GM23338 (cell line): ENCODE measurements around the gene SLA2. TPM values are rescaled to one million over a fixed set of nuclear protein-coding genes. Genes with fewer than 3 reads are reported as not detected.

ENCODE experiments used
- ATAC-seq: fragments of 200-7000 bp; cut with Tn5 transposase; 3 replicates; pipeline ENCODE4 v1.9.1; 2020
- DNase-seq: peaks from one replicate; pipeline ENCODE4 v3.0.0-alpha.2; 2015; ENCODE audit warnings: low spot score
- H2AFZ ChIP-seq: fragments of 200-600 bp; sonication (generic); 2 replicates; pipeline ENCODE4 v1.8.0; 2016; ENCODE audit warnings: antibody characterized with exemption, mild to moderate bottlenecking, moderate library complexity
- H3F3A ChIP-seq: fragments of 200-600 bp; sonication (generic); replicated peaks from 2 replicates; pipeline ENCODE4 v1.8.0; 2017; ENCODE audit warnings: antibody characterized with exemption, mixed run types, low read depth
- H3K27ac ChIP-seq: fragments of 200-600 bp; sonication (generic); 2 replicates; pipeline ENCODE4 v1.6.1; 2016; ENCODE audit warnings: low read depth
- H3K27me3 ChIP-seq: fragments of 200-600 bp; sonication (generic); 2 replicates; pipeline ENCODE4 v1.8.0; 2016; ENCODE audit warnings: mild to moderate bottlenecking, mixed run types, moderate library complexity; ENCODE audit not compliant: insufficient read depth
- H3K36me3 ChIP-seq: fragments of 200-600 bp; sonication (generic); 2 replicates; pipeline ENCODE4 v1.8.0; 2016; ENCODE audit warnings: mild to moderate bottlenecking; ENCODE audit not compliant: insufficient read depth
- H3K4me1 ChIP-seq: fragments of 200-600 bp; sonication (generic); 2 replicates; pipeline ENCODE4 v1.8.0; 2016; ENCODE audit warnings: mild to moderate bottlenecking, moderate library complexity; ENCODE audit not compliant: insufficient read depth
- H3K4me2 ChIP-seq: fragments of 200-600 bp; sonication (generic); 2 replicates; pipeline ENCODE4 v1.7.1; 2017; ENCODE audit warnings: mixed run types
- H3K4me3 ChIP-seq: fragments of 200-600 bp; sonication (generic); 2 replicates; pipeline ENCODE4 v1.6.1; 2016; ENCODE audit warnings: mixed run types
- H3K79me2 ChIP-seq: fragments of 200-600 bp; sonication (generic); replicated peaks from 2 replicates; pipeline ENCODE4 v1.8.0; 2017; ENCODE audit warnings: mild to moderate bottlenecking; ENCODE audit not compliant: insufficient read depth
- H3K9me2 ChIP-seq: fragments of 200-600 bp; sonication (generic); 2 replicates; pipeline ENCODE4 v1.8.0; 2017; ENCODE audit not compliant: insufficient read depth
- H4K20me1 ChIP-seq: fragments of 200-600 bp; sonication (generic); replicated peaks from 2 replicates; pipeline ENCODE4 v1.8.0; 2017; ENCODE audit warnings: mild to moderate bottlenecking; ENCODE audit not compliant: insufficient read depth
- H3K27ac Mint-ChIP-seq: 2 replicates; pipeline ENCODE4 v1.8.0; 2020; ENCODE audit warnings: inconsistent platforms, mild to moderate bottlenecking, moderate library complexity, mixed read lengths
- H3K27me3 Mint-ChIP-seq: 3 replicates; pipeline ENCODE4 v1.8.0; 2022; ENCODE audit warnings: low read depth, mild to moderate bottlenecking, moderate library complexity, mixed read lengths, inconsistent platforms; ENCODE audit not compliant: insufficient read depth, poor library complexity
- H3K36me3 Mint-ChIP-seq: 3 replicates; pipeline ENCODE4 v1.8.0; 2021; ENCODE audit warnings: low read depth, mild to moderate bottlenecking, inconsistent platforms, moderate library complexity, mixed read lengths
- H3K4me1 Mint-ChIP-seq: 3 replicates; pipeline ENCODE4 v1.8.0; 2020; ENCODE audit warnings: mild to moderate bottlenecking, inconsistent platforms, mixed read lengths
- H3K4me3 Mint-ChIP-seq: 3 replicates; pipeline ENCODE4 v1.8.0; 2021; ENCODE audit warnings: moderate library complexity, mild to moderate bottlenecking, inconsistent platforms, mixed read lengths
- H3K9me3 Mint-ChIP-seq: 3 replicates; pipeline ENCODE4 v1.8.0; 2020; ENCODE audit warnings: moderate library complexity, mild to moderate bottlenecking, inconsistent platforms, mixed read lengths
- CREB1 ChIP-seq: fragments of 250-450 bp; sonication (Bioruptor Pico); IDR thresholded peaks from 2 replicates; pipeline ENCODE4 v1.5.0; 2020; ENCODE audit warnings: low read depth, mild to moderate bottlenecking, moderate library complexity
- EZH2 ChIP-seq: fragments of 200-600 bp; sonication (generic); IDR thresholded peaks from one replicate; pipeline ENCODE4 v1.8.0; 2017; ENCODE audit warnings: antibody characterized with exemption, mild to moderate bottlenecking, low read depth; ENCODE audit not compliant: unreplicated experiment
- JUNB ChIP-seq: IDR thresholded peaks from one replicate; pipeline ENCODE4 v1.6.1; 2016; ENCODE audit warnings: antibody characterized with exemption; ENCODE audit not compliant: unreplicated experiment
- NANOG ChIP-seq: IDR thresholded peaks from 2 replicates; pipeline ENCODE4 v1.6.1; 2016; ENCODE audit warnings: antibody characterized with exemption, borderline replicate concordance
- STAT1 ChIP-seq: IDR thresholded peaks from one replicate; pipeline ENCODE4 v1.6.1; 2016; ENCODE audit warnings: antibody characterized with exemption; ENCODE audit not compliant: unreplicated experiment
- ZNF331 ChIP-seq: fragments of 250-450 bp; sonication (Bioruptor Pico); IDR thresholded peaks from 2 replicates; pipeline ENCODE4 v1.5.0; 2020; ENCODE audit warnings: low read depth, mild to moderate bottlenecking, moderate library complexity
- polyA plus RNA-seq: library from polyadenylated mRNA; unstranded; fragments of >200 nt; fragmentation: Nextera tagmentation; extraction: Ambion mirVana; gene quantifications from 2 replicates; pipeline ENCODE4 v1.2.1, GENCODE V29; 2016
- total RNA-seq: library from RNA; depleted of rRNA; stranded (reverse); fragments of >200 nt; shearing (Covaris generic); gene quantifications from 2 replicates; pipeline ENCODE4 v1.2.3, GENCODE V29; 2014
- TF ChIP-seq, protein P1 (sequence below): IDR thresholded peaks from one replicate; pipeline ENCODE4 v1.6.1; 2018; ENCODE audit warnings: antibody characterized with exemption; ENCODE audit not compliant: unreplicated experiment
- TF ChIP-seq, protein P2 (sequence below): fragments of 250-450 bp; sonication (Bioruptor Pico); IDR thresholded peaks from 2 replicates; pipeline ENCODE4 v1.5.0; 2020; ENCODE audit warnings: mild to moderate bottlenecking, moderate library complexity
- TF ChIP-seq, protein P3 (sequence below): IDR thresholded peaks from 2 replicates; pipeline ENCODE4 v1.6.1; 2016; ENCODE audit warnings: antibody characterized with exemption
- TF ChIP-seq, protein P4 (sequence below), 2 experiments: fragments of 200-600 bp in 1 of 2; sonication (generic) in 1 of 2; conservative IDR thresholded peaks; 2 replicates each; pipeline versions ENCODE4 v1.5.1 to v1.6.1; 2016 to 2017; ENCODE audit warnings: antibody characterized with exemption in 2 of 2, low read depth in 2 of 2, mild to moderate bottlenecking in 2 of 2, moderate library complexity in 1 of 2

Gene SLA2
- total and polyA plus RNA-seq, 2 experiments from 2014 or later = 0.18 TPM; not detected in 1

DNA sequence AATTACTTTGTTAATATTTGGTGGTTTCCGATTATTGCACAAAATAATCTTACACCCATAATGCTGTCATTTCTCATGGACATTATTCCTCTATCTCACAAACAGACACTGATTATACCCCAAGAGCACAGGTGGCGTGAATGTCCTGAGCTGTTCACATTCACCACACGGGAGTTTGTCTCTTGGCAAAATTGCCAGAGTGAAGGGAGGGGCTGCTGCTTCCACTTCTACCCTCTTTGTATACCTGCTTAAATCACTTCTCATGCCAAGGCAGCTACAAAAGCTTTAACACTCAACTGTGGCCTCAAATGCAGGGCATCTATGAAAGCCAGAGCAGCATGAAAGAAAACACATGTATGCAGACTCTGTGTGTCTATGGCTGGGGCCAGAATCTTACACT lies 41.9 kb upstream of the SLA2 start:
- Mint-ChIP-seq H3K27ac (no peak overlapping the region), H3K4me1 (no peaks in the 10 kb centered on the region), H3K36me3 (no peaks in the 10 kb centered on the region; the same call in 1 of the 3 replicates), H3K27me3 (no peaks in the 10 kb centered on the region), H3K9me3 (no peaks in the 10 kb centered on the region), H3K4me3 (no peak overlapping the region)
- Histone ChIP-seq H3K27me3 (no peaks in the 10 kb centered on the region), H3K27ac (no peak overlapping the region), H3K36me3 (no peaks in the 10 kb centered on the region), H4K20me1 (peaks cover 6% of the 10 kb centered on the region; the same call in 1 of the 2 replicates), H3K9me2 (no peaks in the 10 kb centered on the region), H3K4me2 (no peak overlapping the region), H3K79me2 (no peaks in the 10 kb centered on the region), H3K4me1 (no peaks in the 10 kb centered on the region), H2AFZ (no peak overlapping the region), H3F3A (no peaks in the 10 kb centered on the region), H3K4me3 (no peak overlapping the region)
- DNase-seq (no peak), ATAC-seq (no peak)
- TF ChIP-seq NANOG (no peak), JUNB (no peak), ZNF331 (no peak), STAT1 (no peak), EZH2 (no peak), CREB1 (CRISPR knock-in tag) (no peak)
- TF ChIP-seq, protein P1, sequence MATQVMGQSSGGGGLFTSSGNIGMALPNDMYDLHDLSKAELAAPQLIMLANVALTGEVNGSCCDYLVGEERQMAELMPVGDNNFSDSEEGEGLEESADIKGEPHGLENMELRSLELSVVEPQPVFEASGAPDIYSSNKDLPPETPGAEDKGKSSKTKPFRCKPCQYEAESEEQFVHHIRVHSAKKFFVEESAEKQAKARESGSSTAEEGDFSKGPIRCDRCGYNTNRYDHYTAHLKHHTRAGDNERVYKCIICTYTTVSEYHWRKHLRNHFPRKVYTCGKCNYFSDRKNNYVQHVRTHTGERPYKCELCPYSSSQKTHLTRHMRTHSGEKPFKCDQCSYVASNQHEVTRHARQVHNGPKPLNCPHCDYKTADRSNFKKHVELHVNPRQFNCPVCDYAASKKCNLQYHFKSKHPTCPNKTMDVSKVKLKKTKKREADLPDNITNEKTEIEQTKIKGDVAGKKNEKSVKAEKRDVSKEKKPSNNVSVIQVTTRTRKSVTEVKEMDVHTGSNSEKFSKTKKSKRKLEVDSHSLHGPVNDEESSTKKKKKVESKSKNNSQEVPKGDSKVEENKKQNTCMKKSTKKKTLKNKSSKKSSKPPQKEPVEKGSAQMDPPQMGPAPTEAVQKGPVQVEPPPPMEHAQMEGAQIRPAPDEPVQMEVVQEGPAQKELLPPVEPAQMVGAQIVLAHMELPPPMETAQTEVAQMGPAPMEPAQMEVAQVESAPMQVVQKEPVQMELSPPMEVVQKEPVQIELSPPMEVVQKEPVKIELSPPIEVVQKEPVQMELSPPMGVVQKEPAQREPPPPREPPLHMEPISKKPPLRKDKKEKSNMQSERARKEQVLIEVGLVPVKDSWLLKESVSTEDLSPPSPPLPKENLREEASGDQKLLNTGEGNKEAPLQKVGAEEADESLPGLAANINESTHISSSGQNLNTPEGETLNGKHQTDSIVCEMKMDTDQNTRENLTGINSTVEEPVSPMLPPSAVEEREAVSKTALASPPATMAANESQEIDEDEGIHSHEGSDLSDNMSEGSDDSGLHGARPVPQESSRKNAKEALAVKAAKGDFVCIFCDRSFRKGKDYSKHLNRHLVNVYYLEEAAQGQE = no peak
- TF ChIP-seq, protein P2, sequence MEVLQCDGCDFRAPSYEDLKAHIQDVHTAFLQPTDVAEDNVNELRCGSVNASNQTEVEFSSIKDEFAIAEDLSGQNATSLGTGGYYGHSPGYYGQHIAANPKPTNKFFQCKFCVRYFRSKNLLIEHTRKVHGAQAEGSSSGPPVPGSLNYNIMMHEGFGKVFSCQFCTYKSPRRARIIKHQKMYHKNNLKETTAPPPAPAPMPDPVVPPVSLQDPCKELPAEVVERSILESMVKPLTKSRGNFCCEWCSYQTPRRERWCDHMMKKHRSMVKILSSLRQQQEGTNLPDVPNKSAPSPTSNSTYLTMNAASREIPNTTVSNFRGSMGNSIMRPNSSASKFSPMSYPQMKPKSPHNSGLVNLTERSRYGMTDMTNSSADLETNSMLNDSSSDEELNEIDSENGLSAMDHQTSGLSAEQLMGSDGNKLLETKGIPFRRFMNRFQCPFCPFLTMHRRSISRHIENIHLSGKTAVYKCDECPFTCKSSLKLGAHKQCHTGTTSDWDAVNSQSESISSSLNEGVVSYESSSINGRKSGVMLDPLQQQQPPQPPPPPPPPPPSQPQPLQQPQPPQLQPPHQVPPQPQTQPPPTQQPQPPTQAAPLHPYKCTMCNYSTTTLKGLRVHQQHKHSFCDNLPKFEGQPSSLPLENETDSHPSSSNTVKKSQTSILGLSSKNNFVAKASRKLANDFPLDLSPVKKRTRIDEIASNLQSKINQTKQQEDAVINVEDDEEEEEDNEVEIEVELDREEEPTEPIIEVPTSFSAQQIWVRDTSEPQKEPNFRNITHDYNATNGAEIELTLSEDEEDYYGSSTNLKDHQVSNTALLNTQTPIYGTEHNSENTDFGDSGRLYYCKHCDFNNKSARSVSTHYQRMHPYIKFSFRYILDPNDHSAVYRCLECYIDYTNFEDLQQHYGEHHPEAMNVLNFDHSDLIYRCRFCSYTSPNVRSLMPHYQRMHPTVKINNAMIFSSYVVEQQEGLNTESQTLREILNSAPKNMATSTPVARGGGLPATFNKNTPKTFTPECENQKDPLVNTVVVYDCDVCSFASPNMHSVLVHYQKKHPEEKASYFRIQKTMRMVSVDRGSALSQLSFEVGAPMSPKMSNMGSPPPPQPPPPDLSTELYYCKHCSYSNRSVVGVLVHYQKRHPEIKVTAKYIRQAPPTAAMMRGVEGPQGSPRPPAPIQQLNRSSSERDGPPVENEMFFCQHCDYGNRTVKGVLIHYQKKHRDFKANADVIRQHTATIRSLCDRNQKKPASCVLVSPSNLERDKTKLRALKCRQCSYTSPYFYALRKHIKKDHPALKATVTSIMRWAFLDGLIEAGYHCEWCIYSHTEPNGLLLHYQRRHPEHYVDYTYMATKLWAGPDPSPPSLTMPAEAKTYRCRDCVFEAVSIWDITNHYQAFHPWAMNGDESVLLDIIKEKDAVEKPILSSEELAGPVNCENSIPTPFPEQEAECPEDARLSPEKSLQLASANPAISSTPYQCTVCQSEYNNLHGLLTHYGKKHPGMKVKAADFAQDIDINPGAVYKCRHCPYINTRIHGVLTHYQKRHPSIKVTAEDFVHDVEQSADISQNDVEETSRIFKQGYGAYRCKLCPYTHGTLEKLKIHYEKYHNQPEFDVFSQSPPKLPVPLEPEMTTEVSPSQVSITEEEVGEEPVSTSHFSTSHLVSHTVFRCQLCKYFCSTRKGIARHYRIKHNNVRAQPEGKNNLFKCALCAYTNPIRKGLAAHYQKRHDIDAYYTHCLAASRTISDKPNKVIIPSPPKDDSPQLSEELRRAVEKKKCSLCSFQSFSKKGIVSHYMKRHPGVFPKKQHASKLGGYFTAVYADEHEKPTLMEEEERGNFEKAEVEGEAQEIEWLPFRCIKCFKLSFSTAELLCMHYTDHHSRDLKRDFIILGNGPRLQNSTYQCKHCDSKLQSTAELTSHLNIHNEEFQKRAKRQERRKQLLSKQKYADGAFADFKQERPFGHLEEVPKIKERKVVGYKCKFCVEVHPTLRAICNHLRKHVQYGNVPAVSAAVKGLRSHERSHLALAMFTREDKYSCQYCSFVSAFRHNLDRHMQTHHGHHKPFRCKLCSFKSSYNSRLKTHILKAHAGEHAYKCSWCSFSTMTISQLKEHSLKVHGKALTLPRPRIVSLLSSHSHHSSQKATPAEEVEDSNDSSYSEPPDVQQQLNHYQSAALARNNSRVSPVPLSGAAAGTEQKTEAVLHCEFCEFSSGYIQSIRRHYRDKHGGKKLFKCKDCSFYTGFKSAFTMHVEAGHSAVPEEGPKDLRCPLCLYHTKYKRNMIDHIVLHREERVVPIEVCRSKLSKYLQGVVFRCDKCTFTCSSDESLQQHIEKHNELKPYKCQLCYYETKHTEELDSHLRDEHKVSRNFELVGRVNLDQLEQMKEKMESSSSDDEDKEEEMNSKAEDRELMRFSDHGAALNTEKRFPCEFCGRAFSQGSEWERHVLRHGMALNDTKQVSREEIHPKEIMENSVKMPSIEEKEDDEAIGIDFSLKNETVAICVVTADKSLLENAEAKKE (CRISPR knock-in tag) = no peak
- TF ChIP-seq, protein P3, sequence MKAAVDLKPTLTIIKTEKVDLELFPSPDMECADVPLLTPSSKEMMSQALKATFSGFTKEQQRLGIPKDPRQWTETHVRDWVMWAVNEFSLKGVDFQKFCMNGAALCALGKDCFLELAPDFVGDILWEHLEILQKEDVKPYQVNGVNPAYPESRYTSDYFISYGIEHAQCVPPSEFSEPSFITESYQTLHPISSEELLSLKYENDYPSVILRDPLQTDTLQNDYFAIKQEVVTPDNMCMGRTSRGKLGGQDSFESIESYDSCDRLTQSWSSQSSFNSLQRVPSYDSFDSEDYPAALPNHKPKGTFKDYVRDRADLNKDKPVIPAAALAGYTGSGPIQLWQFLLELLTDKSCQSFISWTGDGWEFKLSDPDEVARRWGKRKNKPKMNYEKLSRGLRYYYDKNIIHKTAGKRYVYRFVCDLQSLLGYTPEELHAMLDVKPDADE = no peak
- TF ChIP-seq, protein P4, sequence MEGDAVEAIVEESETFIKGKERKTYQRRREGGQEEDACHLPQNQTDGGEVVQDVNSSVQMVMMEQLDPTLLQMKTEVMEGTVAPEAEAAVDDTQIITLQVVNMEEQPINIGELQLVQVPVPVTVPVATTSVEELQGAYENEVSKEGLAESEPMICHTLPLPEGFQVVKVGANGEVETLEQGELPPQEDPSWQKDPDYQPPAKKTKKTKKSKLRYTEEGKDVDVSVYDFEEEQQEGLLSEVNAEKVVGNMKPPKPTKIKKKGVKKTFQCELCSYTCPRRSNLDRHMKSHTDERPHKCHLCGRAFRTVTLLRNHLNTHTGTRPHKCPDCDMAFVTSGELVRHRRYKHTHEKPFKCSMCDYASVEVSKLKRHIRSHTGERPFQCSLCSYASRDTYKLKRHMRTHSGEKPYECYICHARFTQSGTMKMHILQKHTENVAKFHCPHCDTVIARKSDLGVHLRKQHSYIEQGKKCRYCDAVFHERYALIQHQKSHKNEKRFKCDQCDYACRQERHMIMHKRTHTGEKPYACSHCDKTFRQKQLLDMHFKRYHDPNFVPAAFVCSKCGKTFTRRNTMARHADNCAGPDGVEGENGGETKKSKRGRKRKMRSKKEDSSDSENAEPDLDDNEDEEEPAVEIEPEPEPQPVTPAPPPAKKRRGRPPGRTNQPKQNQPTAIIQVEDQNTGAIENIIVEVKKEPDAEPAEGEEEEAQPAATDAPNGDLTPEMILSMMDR (conservative IDR thresholded peaks at IDR 0.05; ENCODE audit: low read depth in 2 of 2) = no peak
